ENCODE data around the gene KCNIP1. TPM values are rescaled to one million over a fixed set of nuclear protein-coding genes. Genes with fewer than 3 reads are reported as not detected.

The KCNIP1 gene
- polyA plus RNA-seq, 2 of the 4 experiments (the other 2 are of a cell fraction), result not detected

DNA sequence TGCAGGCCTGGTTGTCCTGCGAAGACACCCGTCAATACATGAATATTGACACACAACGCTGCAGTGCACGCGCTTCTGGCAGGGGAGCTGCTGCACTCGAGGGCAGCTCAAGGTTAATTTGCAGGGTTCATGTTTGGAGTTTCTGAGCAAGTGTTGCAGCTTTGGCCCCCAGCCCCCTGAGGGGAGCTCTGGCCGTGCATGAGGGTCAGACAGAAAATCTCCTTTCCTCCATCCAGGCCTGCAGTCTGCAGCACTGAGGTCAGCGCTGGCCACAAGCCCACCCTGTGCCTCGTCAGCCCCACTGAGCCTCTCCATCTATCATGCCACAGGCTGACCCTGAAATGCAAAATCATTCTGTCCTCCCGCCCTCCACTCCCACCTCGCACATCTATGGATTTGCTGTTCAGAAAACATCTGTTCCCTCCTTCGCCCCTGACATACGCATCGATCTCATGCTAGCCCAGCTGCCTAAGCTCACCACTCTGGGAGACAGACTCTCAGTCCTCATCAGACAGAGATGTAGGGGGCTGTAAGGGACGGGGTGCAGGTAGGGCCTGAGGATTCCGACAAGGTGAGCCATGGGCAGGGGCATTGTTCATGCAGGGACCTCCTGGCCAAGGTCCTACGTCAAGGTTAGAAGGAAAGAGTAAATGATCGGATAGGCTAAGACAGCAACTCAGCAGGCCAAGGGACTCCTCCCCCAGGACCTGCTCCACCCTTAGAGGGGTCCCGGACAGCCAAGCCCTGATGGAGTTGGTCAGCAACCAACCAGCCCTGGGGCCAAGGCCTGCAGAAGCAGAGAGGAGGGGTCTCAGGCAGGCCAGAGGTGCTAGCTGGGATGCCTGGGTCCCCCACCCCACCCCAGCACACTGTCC, 125.1 kb downstream of the KCNIP1 start:
- H3K4me1 ChIP-seq, result peaks cover 17% of the 10 kb centered on the region
- WGBS (ENCODE audit: missing lambda C conversion rate), result 74% methylated on average over 19 of the region's 19 CpGs
- ATAC-seq (no peak), FAIRE-seq (no peak), DNase-seq (ENCODE audit: low read depth in 1 of 2, low spot score in 1 of 2) (no peak)
- ChIA-PET POLR2A (no interaction called here), CTCF (interaction anchor here (7.0 to 24.6 kb wide), 2 partner anchors 14 to 195 kb away, joined by 52 to 508 read pairs; no protein-coding TSS in a partner anchor)
- no peak overlapping the region for H3K27ac ChIP-seq
- no peak overlapping the region for H3K4me2 ChIP-seq
- no peak for TF ChIP-seq ZNF302 (CRISPR knock-in tag; IDR thresholded peaks at IDR 0.05)
- TF ChIP-seq, protein P1, sequence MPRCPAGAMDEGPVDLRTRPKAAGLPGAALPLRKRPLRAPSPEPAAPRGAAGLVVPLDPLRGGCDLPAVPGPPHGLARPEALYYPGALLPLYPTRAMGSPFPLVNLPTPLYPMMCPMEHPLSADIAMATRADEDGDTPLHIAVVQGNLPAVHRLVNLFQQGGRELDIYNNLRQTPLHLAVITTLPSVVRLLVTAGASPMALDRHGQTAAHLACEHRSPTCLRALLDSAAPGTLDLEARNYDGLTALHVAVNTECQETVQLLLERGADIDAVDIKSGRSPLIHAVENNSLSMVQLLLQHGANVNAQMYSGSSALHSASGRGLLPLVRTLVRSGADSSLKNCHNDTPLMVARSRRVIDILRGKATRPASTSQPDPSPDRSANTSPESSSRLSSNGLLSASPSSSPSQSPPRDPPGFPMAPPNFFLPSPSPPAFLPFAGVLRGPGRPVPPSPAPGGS (IDR thresholded peaks at IDR 0.05), result no peak
- TF ChIP-seq RNF2 (IDR thresholded peaks at IDR 0.05; ENCODE audit: borderline replicate concordance, low read depth), result no peak
- no peak for TF ChIP-seq EHMT2 (IDR thresholded peaks at IDR 0.05; ENCODE audit: low read depth)
- TF ChIP-seq POLR2A (IDR thresholded peaks at IDR 0.05; ENCODE audit: low read length), result no peak
- TF ChIP-seq EHF (CRISPR knock-in tag; IDR thresholded peaks at IDR 0.05), result no peak
- no peak for TF ChIP-seq GATA3 (IDR thresholded peaks at IDR 0.05; ENCODE audit: borderline replicate concordance)
- no peak for TF ChIP-seq HDAC2 (IDR thresholded peaks at IDR 0.05)
- TF ChIP-seq FOXS1 (CRISPR knock-in tag; IDR thresholded peaks at IDR 0.05), result no peak
- TF ChIP-seq PHF8 (IDR thresholded peaks at IDR 0.05; ENCODE audit: borderline replicate concordance, low read depth), result no peak
- no peak for TF ChIP-seq ZSCAN20 (CRISPR knock-in tag; IDR thresholded peaks at IDR 0.05)
- no peak for TF ChIP-seq NR3C1 (IDR thresholded peaks at IDR 0.05)
- TF ChIP-seq MAFK (IDR thresholded peaks at IDR 0.05; ENCODE audit: partially characterized antibody), result no peak
- TF ChIP-seq POLR2AphosphoS2 (conservative IDR thresholded peaks at IDR 0.05; ENCODE audit: low read length), result no peak
- TF ChIP-seq FOSL2 (IDR thresholded peaks at IDR 0.05), result no peak
- no peak for TF ChIP-seq FOSL2 (CRISPR knock-in tag; IDR thresholded peaks at IDR 0.05)
- H3K4me3 ChIP-seq, result no peak overlapping the region
- H3K9me3 ChIP-seq, result no peaks in the 10 kb centered on the region

- FAIRE-seq (no peak), ATAC-seq (no peak), DNase-seq (ENCODE audit: low read depth in 1 of 2, low spot score in 1 of 2) (no peak)
- CTCF ChIA-PET, result interaction anchor here (7.0 to 24.6 kb wide), 2 partner anchors 14 to 196 kb away, joined by 52 to 508 read pairs; no protein-coding TSS in a partner anchor
- Histone ChIP-seq H3K4me2 (no peak overlapping the region), H3K4me3 (no peak overlapping the region), H3K27ac (no peak overlapping the region), H3K4me1 (peaks cover 20% of the 10 kb centered on the region), H3K9me3 (no peaks in the 10 kb centered on the region)
- POLR2A ChIA-PET, result no interaction called here
- WGBS (ENCODE audit: missing lambda C conversion rate), result 69% methylated on average over 6 of the region's 7 CpGs
- no peak for TF ChIP-seq POLR2A (IDR thresholded peaks at IDR 0.05; ENCODE audit: low read length)
- TF ChIP-seq SMC3 (IDR thresholded peaks at IDR 0.05), result no peak
- TF ChIP-seq FOXS1 (CRISPR knock-in tag; IDR thresholded peaks at IDR 0.05), result no peak
- no peak for TF ChIP-seq HOXB5 (CRISPR knock-in tag; IDR thresholded peaks at IDR 0.05)
- no peak for TF ChIP-seq NPAS2 (CRISPR knock-in tag; IDR thresholded peaks at IDR 0.05; ENCODE audit: borderline replicate concordance)
- no peak for TF ChIP-seq ZNF302 (CRISPR knock-in tag; IDR thresholded peaks at IDR 0.05)
- no peak for TF ChIP-seq GATA3 (IDR thresholded peaks at IDR 0.05; ENCODE audit: borderline replicate concordance)
- TF ChIP-seq JUN (IDR thresholded peaks at IDR 0.05), result no peak
- TF ChIP-seq RARB (CRISPR knock-in tag; IDR thresholded peaks at IDR 0.05), result no peak
- TF ChIP-seq ZC3H11A (IDR thresholded peaks at IDR 0.05), result no peak
- no peak for TF ChIP-seq TP53 (CRISPR knock-in tag; IDR thresholded peaks at IDR 0.05)
- TF ChIP-seq, protein P2, sequence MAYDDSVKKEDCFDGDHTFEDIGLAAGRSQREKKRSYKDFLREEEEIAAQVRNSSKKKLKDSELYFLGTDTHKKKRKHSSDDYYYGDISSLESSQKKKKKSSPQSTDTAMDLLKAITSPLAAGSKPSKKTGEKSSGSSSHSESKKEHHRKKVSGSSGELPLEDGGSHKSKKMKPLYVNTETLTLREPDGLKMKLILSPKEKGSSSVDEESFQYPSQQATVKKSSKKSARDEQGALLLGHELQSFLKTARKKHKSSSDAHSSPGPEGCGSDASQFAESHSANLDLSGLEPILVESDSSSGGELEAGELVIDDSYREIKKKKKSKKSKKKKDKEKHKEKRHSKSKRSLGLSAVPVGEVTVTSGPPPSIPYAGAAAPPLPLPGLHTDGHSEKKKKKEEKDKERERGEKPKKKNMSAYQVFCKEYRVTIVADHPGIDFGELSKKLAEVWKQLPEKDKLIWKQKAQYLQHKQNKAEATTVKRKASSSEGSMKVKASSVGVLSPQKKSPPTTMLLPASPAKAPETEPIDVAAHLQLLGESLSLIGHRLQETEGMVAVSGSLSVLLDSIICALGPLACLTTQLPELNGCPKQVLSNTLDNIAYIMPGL (CRISPR knock-in tag; IDR thresholded peaks at IDR 0.05; ENCODE audit: borderline replicate concordance), result no peak
- TF ChIP-seq FOSL2 (IDR thresholded peaks at IDR 0.05), result no peak
- TF ChIP-seq FOSL2 (CRISPR knock-in tag; IDR thresholded peaks at IDR 0.05), result no peak
- no peak for TF ChIP-seq MAZ (IDR thresholded peaks at IDR 0.05; ENCODE audit: borderline replicate concordance, low read depth, low read length)
- TF ChIP-seq HES2 (IDR thresholded peaks at IDR 0.05), result no peak
- TF ChIP-seq NR3C1 (IDR thresholded peaks at IDR 0.05), result no peak
Observed at GRCh38 chr5:170629566-170630175, 125.9 kb downstream of the KCNIP1 start.
